ENCODE measurements around the gene GFI1. TPM values are rescaled to one million over a fixed set of nuclear protein-coding genes. Genes with fewer than 3 reads are reported as not detected.

The GFI1 gene
- total and polyA plus RNA-seq, 8 donors = 0.32 to 2.0 (median 0.65) TPM

GRCh38 chr1:92516574-92516973 lies 29.8 kb upstream of the GFI1 start:
- TF ChIP-seq, protein P1, sequence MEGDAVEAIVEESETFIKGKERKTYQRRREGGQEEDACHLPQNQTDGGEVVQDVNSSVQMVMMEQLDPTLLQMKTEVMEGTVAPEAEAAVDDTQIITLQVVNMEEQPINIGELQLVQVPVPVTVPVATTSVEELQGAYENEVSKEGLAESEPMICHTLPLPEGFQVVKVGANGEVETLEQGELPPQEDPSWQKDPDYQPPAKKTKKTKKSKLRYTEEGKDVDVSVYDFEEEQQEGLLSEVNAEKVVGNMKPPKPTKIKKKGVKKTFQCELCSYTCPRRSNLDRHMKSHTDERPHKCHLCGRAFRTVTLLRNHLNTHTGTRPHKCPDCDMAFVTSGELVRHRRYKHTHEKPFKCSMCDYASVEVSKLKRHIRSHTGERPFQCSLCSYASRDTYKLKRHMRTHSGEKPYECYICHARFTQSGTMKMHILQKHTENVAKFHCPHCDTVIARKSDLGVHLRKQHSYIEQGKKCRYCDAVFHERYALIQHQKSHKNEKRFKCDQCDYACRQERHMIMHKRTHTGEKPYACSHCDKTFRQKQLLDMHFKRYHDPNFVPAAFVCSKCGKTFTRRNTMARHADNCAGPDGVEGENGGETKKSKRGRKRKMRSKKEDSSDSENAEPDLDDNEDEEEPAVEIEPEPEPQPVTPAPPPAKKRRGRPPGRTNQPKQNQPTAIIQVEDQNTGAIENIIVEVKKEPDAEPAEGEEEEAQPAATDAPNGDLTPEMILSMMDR (IDR thresholded peaks at IDR 0.05) = no peak
- Histone ChIP-seq H3K27ac (no peak overlapping the region), H3K4me1 (no peaks in the 10 kb centered on the region), H3K9me3 (no peaks in the 10 kb centered on the region), H3K4me3 (no peak overlapping the region), H3K27me3 (no peaks in the 10 kb centered on the region), H3K36me3 (peaks cover 0 to 4% of the 10 kb centered on the region in 2 donors)
- DNase-seq (no peak), ATAC-seq (no peak)
- intact Hi-C loops (cut with DNase I) = no loop called here

GRCh38 chr1:92515796-92516201 lies 29.1 kb upstream of the GFI1 start:
- H3K9me3 ChIP-seq = no peaks in the 10 kb centered on the region
- ATAC-seq = no peak
- intact Hi-C loops (cut with DNase I) = no loop called here
- H3K27me3 ChIP-seq = no peaks in the 10 kb centered on the region
- no peak overlapping the region for H3K27ac ChIP-seq
- H3K4me1 ChIP-seq = no peaks in the 10 kb centered on the region
- no peak for DNase-seq
- peaks cover 0 to 4% of the 10 kb centered on the region in 2 donors for H3K36me3 ChIP-seq
- no peak overlapping the region for H3K4me3 ChIP-seq
- TF ChIP-seq, protein P1 (IDR thresholded peaks at IDR 0.05) = no peak

DNA sequence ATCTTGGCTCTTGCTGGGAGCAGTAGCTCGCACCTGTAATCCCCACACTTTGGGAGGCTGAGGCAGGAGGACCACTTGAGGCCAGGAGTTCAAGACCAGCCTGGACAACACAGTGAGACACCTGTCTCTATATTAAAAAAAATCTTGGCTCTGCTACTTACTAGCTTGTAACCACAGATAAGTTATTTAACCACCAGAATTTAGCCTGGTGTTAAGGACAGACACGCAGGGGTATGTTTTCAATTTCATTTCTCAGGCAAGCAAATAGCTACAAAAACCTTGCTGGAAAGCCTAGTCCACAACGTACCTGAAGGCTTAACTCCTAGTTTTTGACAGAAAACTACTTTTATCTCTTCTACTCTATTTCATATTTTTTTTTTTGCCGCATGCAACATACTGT lies 24.8 kb upstream of the GFI1 start:
- Histone ChIP-seq H3K4me3 (no peak overlapping the region), H3K27ac (no peak overlapping the region), H3K4me1 (no peaks in the 10 kb centered on the region), H3K36me3 (no peaks in the 10 kb centered on the region), H3K27me3 (no peaks in the 10 kb centered on the region), H3K9me3 (no peaks in the 10 kb centered on the region)
- TF ChIP-seq, protein P1 (IDR thresholded peaks at IDR 0.05) = no peak
- ATAC-seq = no peak
- intact Hi-C loops (cut with DNase I) = no loop called here
- DNase-seq = no peak

- Histone ChIP-seq H3K36me3 (no peaks in the 10 kb centered on the region), H3K9me3 (no peaks in the 10 kb centered on the region), H3K4me3 (no peak overlapping the region), H3K27me3 (no peaks in the 10 kb centered on the region), H3K27ac (no peak overlapping the region), H3K4me1 (no peaks in the 10 kb centered on the region)
- TF ChIP-seq, protein P1 (IDR thresholded peaks at IDR 0.05) = no peak
- no peak for ATAC-seq
- intact Hi-C loops (cut with DNase I) = no loop called here
- DNase-seq = no peak
These were observed 22.9 kb upstream of the GFI1 start for GRCh38 chr1:92509619-92510018.

DNA sequence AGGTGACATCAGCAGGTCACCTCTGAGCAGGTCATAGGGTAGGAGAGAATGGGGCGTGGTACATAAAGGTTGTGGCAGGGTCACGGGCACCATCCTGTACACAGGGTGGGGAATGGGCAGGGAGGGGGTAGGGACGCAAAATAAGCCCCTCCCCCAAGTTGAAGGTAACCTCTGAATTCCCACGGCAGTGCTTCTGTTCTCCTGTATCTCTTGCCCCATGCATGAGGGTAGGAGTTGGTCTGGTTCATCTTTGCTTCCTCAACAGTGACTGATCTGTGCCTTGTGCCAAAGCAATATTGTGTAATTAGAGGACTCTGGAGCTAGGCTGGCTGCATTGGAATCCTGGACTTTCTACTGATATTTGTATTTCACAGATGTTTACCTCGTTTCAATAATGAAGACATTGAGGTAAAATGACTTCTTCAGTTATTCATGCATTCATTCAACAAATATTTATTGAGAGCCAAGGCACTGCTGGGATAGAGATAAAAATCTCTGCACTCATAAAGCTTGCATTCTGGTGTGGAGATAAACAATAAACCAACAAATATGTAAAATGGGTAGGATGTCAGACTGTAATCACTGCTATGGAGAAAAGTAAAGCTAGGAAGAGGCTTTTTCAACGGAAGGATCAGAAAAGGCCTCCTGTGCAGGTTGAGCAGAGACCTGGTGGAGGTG lies 18.4 kb upstream of the GFI1 start:
- Histone ChIP-seq H3K9me3 (no peaks in the 10 kb centered on the region), H3K27me3 (no peaks in the 10 kb centered on the region), H3K27ac (no peak overlapping the region), H3K4me3 (no peak overlapping the region), H3K4me1 (no peaks in the 10 kb centered on the region), H3K36me3 (no peaks in the 10 kb centered on the region)
- intact Hi-C loops (cut with DNase I) = no loop called here
- ATAC-seq (no peak), DNase-seq (no peak)
- TF ChIP-seq, protein P1 (IDR thresholded peaks at IDR 0.05) = no peak
